Vagina (tissue), 2 donors: ENCODE measurements around the gene KRT1.

Experiments
- POLR2A ChIP-seq, 2 donors: fragments of 450-650 bp; IDR thresholded peaks; one replicate each; pipeline ENCODE4 v1.6.1; 2017; ENCODE audit warnings: antibody characterized with exemption in 2 of 2, mild to moderate bottlenecking in 2 of 2, moderate library complexity in 2 of 2
- TF ChIP-seq, protein P1 (sequence below), 3 experiments: fragments of 450-650 bp in 2 of 3; fragments of 200-600 bp in 1 of 3; sonication (generic) in 1 of 3; IDR thresholded peaks; one replicate each; pipeline ENCODE4 v1.5.1; 2017 to 2019; ENCODE audit warnings: antibody characterized with exemption in 3 of 3, mild to moderate bottlenecking in 2 of 3, moderate library complexity in 2 of 3

DNA sequence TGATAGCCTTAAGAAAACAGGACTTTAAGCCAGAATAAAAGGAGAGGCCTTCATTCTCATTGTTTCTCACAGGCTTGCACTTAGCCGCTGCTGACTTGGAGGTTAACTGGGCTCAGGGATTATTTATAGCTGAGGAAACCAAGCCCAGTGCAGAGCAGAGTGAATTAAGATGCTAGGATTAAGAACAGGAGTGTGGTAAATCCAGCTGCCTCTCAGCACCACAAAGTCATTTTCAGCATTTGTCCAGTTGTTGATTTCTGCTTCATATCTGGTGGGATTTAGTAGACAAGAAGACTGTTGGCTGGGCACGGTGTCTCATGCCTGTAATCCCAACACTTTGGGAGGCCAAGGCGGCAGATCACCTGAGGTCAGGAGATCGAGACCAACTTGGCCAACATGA lies 47.6 kb downstream of the KRT1 start:
- TF ChIP-seq, protein P1, sequence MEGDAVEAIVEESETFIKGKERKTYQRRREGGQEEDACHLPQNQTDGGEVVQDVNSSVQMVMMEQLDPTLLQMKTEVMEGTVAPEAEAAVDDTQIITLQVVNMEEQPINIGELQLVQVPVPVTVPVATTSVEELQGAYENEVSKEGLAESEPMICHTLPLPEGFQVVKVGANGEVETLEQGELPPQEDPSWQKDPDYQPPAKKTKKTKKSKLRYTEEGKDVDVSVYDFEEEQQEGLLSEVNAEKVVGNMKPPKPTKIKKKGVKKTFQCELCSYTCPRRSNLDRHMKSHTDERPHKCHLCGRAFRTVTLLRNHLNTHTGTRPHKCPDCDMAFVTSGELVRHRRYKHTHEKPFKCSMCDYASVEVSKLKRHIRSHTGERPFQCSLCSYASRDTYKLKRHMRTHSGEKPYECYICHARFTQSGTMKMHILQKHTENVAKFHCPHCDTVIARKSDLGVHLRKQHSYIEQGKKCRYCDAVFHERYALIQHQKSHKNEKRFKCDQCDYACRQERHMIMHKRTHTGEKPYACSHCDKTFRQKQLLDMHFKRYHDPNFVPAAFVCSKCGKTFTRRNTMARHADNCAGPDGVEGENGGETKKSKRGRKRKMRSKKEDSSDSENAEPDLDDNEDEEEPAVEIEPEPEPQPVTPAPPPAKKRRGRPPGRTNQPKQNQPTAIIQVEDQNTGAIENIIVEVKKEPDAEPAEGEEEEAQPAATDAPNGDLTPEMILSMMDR (IDR thresholded peaks at IDR 0.05): no peak
- no peak for TF ChIP-seq POLR2A (IDR thresholded peaks at IDR 0.05)
